ENCODE measurements around the gene S1PR3.
"Not testable (repeated sequence)": the region's sequence is repeated elsewhere in the genome, so short reads cannot be mapped to it uniquely, and the experiment has no call there.

S1PR3 gene

DNA sequence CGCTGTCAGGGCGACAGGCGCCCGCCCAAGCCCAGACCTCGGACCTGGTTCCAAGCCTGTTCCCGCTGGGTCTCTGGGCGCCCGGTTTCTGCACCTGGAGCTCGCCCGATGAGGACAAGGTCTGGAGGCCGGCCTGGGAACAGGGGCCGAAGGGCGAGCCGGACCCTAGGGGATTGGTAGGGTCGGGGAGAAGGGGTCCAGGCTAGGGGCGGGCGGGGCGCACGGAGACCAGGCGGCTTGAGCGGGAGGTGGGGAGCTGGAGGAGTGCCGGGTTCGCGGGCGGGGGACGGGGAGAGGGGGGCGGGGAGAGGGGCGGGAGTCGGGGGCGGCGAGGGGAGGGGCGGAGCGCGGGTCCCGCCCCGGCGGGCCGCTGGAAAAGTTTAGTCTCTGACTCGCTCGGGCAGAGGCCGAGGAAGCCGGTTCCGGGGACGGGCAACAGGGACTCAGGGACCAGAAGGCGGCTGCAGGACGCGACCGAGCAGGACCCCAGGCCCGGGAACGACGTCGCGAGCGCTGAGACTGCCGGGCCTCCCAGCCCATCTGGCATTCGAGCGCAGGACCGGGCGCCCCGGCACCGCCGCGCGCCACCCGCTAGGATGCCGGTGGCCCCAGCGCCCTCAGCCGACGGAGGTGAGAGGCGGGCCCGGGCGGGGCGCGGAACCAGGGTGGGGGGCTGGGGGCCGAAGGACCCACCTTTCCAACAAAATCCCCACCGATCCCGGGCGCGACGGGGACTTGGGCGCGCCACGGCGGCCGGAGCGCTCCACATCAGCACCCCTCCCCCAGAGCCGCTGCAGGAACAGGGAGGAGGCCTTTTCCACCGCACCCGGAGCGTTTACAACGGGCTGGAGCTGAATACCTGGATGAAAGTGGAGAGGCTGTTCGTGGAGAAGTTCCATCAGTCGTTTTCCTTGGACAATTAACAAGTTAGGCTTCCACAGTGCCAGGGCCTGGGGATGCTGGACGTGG is at the start of gene S1PR3:
Gene S1PR3 (plus strand): TSS at position 403 of the 969 bp plus-strand sequence. CDS start 9,733 bp downstream, outside the sequence.
- peak in 14 of 58 donors; percentile 8 to 58 (median 24) for DNase-seq

DNA sequence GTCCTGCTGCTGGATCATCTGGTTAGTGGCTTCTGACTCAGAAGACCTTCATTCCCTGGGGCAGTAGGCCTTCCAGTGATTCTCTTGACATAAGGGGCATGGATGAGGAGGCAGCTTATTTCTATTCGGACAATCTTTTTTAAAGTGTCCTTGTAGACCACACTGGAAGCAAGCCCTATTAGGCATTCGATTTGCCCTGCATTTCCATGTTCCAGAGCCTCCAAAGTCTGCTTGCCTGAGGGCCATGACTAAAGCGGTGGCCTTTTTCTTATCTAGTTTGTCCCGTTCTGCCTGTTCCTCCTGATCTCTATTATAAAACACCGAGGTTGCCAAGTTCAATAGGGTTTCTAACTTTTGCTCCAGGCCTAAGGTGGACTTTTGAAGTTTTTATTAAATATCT is 49.7 kb upstream of the S1PR3 start:
- not testable (repeated sequence) for DNase-seq

DNA sequence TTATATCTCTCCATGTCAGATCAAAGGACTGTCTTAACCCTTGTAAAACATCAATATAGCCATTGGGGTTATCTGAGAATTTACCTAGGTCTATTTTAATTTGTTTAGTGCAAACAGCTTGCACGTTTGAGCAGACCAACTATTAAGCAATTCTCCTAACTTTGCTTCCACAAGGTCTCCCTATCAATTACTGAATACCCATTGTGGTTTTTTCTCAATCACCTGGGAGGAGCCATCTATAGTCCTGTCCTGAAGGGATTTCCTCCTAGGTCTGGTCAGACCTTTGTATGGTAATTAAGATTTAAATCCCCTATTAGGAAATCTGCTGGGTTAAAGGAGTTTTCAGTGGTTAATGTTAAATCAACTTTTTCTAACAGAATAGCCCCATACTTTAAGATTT is 48.9 kb upstream of the S1PR3 start:
- DNase-seq = no peak

DNA sequence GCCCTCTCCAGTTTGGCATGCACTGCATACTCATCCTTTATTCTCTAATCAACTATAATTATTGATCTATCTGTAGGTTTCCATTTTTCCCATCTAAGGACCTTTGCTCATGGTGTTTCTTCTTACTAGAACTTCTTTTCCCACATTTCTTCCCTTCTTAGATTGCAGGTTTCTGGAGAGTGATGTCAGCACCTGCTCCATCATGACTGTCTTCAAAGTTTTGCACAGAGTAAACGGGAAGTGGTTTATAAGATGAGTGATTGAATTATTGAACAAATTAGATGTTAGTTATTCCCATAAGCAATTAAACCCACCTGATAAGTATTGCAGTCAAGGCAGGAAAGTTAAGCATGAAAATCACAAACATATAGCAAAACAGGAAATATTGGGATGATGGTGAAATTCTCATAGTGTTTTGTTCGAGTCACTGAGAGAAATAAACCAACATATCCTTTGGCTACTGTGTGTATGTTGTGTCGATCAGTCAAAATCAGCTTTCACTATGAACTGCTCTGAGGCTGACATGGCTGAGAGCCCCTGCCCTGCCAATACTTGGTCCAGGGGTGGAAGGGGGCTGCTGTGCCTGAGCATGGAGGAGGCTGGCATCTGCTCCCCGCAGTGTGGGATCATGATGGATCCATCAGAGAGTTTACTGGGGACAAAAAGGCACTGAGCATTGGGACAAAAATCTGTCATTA is 45.5 kb upstream of the S1PR3 start:
- no peak for DNase-seq

DNA sequence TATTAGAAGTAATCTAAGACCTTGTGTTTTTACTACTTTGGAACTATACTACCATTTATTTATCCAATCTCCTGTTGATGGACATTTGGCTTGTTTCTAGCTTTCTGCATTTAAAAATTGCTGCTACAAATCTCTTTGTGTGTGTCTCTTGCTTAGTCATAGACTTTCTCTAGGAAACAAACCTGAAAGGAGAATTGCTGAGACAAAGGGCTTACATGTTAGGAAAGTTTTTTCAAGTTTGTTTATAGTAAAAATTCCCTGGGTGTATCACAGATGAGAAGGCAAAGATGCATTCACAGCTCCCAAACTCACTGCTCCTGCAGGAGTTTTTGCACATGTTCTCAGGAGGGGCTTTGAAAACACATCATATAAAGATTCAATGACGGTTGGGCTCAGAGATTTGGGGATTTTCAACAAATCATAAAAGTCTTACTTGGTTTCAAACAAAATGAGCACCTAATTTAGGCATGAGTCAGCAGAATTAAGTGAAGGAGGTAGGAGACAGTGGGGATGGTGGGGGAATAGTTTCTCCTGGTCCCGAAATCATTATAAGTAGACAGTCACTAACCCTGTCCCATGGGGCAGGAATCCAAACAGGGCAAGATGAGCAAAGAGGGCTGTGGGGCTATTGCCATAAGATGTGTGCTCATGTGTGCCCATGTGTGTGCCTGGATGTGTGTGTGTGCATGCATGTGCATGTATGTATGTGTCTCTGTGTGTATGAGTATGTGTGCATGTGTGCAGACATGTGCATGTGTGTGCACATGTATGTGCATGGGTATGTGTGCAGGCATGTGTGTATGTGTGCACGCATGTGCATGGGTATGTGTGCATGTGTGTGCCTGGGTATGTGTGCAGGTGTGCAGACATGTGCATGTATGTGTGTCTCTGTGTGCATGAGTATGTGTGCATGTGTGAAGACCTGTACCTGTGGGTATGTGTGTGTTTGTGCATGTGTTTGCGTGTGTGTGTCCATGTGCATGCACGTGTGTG is 43.4 kb upstream of the S1PR3 start:
- DNase-seq = no peak

DNA sequence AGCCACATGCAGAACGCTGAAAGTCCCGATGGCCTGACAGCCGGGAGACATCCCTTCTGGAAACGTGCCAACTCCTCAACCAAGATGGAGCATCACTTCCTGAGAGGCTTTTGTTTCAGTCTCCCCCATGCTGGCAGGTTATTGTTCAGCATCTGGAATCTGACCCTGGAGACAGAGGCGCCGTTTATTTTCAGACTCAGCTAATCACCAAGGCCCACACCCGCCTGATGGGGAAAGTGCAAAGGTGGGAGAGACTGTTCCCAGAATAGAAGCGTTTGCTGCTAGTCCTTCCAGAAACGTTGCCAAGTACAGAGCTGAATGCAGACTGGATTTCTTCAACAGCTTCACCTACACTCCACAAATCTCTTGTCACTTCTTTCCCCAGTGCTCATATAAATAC is 41.8 kb upstream of the S1PR3 start:
- peak in 14 of 58 donors; percentile 6 to 48 (median 14) for DNase-seq

DNA sequence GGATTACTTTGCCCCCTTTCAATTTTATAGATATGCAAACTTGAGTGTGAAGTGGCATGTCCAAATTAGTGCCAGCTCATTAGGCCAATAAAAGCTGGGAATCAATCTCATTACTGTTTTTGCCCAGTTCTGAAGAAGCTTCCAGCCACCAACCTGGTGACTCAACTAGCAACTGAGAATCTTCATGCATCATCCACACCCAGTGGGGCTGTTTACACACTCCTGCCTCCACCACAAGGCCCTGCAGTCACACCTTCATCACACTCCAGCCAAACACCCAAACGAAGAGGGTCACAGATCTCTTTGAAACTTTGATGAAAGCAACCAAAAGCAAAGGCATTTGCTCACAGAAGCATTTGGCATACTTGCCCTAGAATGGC is 41.3 kb upstream of the S1PR3 start:
- no peak for DNase-seq

DNA sequence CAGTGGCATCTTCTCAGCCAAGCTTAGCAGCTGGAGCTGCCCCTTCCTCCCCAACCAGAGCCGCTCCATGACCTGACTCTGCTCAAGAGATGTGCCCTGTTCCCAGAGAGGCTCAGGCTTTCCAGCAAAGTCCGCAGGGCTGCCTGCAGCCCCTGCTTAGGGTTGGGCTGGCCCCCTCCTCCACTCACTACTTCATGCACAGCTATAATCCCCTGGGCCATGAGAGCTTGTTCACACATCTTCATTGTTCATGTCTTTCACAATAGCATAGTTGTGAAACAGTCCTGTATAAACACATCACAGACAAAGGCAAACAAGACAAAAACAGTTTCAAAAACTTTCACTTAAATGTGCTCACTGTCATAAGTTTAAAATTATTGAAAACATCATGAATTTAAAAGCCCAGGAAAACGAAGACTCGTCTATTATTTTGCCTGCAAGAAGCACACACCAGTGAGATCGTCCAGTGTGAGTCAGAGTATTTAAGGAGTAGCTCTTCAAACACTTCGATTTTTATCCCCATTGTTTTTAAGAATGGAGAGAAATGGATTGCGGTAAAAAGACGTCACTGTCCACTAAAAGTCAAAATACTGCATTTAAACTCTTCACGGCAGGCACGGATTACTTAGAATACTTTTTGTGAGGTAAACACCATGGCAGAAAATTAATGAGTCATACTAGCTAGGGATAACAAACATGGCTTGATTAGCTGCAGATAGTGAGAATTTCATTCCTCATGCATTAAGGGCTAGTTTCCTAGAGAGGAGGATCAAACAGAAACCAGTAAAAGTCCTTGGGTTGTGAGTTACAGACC is 40.7 kb upstream of the S1PR3 start:
- peak in 1 of 58 donors; percentile 13 for DNase-seq

DNA sequence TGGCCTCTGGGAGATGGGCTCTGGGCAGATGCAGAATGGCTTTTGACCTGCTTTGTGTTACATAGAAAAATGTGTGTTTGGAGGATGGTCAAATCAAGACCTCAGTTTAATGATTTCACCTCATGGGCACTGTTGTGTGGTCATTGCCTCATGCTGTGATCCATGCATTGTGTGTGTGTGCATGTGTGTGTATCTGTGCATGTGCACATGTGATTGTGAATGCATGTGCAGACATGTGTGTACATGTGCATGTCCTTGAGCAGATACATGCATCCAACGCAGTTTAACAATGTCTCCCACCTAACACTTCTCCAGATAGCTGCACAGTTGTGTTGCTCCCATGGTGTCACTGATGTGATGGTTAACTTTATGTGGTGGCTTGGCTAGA is 40.1 kb upstream of the S1PR3 start:
- no peak for DNase-seq

DNA sequence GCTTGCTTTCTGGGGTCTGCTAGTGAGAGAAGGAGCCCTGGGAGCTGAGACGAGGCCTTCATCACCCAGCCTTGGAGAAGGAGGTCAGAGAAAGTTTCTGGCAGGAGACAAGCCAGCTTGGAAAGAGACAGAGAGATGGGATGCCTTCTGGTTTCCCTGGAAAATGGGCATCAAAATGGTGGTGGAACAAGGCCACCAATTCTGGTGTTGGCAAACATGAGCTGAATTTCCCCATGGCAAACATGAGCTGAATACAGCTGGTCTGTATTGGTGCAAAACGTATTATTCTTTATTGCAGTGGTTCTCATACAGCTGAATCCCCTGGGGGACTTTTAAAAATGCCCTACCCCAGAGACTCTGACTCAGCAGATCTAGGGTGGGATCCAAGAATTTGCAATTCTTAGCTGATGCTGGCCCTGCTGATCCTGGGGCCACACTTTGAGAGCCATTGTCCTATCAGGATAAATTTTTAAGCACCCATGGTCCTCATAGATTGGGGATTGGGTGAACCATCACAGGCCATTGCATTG is 39.1 kb upstream of the S1PR3 start:
- DNase-seq = peak in 25 of 58 donors; percentile 4 to 64 (median 20)

DNA sequence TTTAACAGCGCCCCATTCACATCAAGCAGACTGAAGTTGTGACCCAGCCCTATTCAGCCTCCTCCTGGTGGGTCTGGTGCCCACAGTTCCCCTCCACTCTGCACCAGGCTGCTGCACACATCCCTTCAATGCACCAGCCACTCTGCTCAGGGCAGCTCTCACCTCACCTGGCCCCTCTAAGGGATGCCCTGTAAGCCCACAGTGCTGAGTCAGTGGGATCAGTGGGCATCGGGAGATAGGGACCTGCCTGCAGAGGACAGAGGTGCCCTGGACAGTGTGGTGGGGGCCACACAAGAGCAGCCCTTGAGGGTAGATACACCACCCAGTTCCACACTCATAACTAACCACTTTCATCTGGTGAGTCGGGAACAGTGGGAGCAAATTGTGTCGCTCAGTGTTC is 38.3 kb upstream of the S1PR3 start:
- DNase-seq = no peak

DNA sequence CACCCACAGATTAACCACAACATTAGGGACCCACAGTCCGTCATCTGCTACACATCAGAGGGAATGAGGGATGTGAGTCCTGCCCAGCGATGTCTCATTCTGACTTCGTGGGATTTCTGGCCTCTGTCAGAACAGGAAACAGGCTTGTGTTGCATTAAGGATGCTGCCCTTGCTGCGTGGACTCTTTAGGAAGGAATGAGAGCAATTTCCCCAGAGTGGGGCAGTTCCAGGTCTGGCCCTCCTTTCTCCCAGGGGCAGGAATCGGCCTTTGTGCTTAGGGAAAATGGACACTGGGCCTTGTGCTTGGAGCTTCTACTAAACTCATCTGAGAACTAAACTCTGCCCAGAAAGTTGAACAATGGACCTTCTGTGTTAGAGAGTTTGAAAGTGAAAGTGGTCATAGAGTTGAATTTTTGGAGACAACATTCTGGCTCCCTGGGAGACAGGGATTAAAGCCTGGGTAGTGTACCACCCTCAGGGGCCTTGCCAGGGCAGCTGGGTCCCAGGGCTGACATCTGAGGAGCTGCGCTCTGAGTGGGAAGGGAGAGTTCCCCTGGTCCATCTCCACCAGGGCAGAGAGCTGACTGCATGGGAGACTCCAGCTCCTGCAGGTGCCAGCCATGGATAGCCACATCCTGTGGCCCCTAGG is 37.8 kb upstream of the S1PR3 start:
- DNase-seq = peak in 37 of 58 donors; percentile 7 to 82 (median 43)

DNA sequence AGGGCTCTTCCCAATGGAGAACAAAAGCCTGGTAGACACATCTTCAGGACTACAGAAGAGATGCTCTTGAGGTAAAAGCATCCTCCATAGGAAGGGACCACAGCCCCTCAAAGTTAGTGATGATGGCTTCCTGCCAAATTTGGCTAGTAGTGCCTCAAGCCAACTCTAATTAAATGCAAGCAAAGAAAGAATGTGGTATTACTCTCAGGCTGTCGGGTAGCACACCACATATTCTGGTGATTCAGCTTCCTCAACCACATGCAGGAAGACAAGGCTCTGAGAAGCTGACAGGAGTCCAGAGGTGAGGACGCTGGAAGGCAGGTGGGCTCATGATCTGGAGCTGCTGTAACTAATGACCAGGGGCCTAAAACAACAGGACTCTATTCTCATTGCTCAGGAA is 37.2 kb upstream of the S1PR3 start:
- no peak for DNase-seq

DNA sequence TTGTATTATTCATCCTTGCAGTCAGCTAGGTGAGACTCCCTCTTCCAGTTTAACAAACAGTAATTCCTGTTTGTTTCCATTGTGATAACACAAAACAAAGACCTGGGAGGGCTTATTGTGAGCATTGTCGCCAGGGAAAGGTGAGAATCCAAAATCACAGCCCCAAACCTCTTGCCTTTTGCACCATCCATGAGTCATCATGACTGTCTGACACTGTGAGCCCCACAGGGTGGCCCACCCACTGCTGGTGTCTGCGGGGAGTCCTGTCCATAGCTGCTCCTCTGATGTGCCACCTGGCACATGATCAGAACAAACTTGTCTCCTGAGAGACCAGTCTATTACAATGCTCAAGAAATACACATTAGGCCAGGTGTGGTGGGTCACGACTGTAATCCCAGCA is 33.7 kb upstream of the S1PR3 start:
- DNase-seq = no peak

DNA sequence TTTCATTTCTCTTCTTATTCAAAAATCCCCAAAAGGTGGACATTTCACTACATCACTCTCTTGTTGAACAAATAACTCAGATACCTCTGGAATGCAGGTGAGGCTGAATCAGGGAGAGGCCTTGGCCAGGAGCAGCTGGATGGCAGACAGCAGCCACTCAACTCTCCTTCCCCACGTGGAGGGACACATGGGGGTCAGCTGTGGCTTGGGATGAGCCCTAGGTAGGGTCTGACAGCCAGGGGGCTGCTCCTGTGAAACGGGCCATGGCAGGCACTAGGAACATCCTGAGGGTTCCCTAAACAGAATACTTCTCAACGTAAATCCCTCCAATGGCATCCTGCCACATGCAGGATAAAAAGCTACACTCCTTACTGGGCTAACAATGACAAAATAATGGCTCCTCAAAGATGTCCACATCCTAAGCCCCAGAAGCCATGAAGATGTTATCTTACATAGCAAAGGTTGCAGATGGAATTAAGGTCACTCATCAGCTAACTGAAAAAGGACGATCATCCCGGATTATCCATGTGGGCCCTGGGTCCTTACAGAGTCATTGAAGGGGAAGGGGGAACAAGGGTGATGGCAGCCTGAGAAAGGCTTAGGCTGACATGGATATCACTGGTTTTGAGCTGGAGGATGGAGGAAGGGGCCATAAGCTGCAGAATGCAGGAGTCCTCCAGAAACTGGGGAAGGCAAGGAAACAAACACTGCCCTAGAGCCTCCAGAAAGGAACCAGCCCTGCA is 31.4 kb upstream of the S1PR3 start:
- no peak for DNase-seq

DNA sequence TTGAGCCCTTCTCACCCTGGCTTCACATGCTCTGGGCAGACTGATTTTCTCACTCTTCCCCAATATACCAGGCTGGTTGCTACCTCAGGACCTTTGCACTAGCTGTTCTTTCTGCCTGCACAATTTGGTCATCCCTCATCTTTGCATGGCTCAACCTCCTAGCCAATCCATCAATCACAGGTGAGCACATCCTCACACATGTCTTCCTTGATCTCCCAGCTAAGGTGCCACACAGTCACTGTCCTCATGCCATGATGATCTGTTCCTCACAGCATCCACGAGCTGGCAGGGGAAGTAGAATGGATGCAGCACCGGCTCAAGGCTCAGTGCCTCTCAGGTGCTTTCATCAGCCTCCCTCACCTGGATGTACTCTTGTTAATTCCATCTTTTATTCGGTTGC is 30.6 kb upstream of the S1PR3 start:
- no peak for DNase-seq

DNA sequence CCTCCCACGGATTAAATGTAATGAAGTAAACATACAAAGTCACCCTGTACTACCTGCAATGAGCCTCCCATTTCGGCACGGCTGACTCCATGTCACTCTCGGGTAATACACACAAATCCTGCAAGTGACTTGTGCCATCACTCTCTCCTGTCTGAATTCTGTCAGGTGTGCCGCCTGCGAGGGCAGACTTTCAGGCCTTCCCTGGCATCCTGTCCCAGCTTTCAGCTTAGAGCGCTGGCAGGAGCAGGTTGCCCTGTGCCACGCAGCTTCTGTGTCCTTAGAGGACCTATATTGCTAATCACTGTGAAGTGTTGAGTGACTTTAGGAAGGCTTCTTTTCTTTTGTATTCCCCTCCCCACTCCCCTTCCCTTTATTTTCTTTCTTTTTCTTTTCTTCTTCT is 25.8 kb upstream of the S1PR3 start:
- no peak for DNase-seq

DNA sequence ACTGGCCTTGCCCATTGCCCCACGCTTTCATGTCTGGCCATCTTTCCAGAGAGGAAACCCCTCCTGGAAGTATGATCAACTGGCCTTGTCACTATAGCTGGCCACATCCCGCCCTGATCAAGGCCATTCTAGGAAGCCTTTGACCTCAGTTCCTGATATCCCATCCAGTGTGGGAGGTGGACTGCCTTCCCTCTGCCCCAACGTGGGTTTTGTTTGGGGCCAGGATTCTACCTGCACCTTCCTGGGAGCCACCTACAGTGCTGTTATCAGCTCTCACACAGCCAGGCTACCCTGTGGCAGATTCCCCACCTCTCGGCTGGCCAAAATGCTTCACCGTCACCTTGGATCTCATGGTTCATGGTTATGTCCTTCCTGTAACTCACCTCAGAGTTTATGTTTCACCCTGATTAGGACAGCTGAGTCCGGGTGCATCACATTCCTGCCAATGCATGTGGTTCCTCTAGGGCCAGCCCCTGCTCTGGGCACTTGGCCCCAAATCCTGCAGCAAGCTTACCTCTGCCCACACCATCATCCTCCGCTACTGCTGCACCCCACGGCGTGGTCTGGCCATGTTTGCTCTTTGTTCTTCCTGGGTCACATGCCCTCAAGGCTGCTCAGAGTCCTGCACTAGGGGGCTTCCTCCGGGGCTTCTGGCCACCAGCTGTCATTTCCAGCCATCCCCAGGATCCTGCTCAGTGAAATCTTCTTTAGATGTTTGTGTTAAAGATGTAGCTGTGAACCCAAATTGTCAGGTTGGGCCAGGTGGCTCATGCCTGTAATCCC is 24.2 kb upstream of the S1PR3 start:
- no peak for DNase-seq

Measured in anterior cingulate cortex (tissue), 58 donors.